Fibroblast of the conjunctiva (primary cell): ENCODE results near the gene FBXL16.
"Not testable (repeated sequence)": the region's sequence is repeated elsewhere in the genome, so short reads cannot be mapped to it uniquely, and the experiment has no call there.

Experiments
- DNase-seq: peaks from one replicate; pipeline ENCODE4 v3.0.0-alpha.2; 2010; ENCODE audit warnings: low read depth

FBXL16 gene, protein sequence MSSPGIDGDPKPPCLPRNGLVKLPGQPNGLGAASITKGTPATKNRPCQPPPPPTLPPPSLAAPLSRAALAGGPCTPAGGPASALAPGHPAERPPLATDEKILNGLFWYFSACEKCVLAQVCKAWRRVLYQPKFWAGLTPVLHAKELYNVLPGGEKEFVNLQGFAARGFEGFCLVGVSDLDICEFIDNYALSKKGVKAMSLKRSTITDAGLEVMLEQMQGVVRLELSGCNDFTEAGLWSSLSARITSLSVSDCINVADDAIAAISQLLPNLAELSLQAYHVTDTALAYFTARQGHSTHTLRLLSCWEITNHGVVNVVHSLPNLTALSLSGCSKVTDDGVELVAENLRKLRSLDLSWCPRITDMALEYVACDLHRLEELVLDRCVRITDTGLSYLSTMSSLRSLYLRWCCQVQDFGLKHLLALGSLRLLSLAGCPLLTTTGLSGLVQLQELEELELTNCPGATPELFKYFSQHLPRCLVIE

DNA sequence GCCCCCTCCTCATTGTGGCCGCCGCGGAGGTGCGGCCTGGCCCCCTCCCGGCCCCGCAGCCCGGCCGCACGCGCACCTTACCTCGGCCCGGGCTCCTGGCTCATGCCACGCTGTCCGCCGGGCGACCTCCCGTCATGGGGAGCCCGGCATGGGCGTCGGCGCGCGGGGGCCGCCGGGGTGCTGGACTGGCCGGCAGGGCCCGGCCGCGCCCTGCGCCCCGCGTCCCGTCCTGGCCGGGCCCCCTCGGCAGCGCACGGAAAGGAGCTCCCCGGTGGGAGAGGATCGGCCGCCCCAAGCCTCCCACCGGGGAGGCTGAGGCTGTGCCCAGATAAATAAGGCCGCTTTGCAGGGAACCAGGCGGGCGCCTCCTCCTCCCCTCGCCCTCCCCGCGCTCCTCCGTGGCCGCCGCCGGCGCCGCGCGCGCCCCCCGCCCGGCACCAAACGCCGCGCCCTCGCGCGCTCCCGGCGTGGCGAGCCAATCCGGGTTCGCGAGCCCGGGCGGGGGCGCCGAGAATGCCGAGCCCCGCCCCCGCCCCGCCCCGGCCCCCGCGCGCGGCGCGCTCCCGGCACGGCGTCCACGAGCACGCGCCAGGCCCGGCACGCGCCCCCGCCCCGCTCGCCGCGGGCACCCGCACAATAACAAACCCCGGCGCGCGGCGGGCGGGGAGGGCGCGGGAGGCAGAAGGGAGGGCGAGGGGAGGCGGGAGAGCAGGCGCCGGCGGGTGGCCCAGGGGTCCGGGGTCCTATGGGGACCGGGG, at the start of gene FBXL16:
TSS of gene FBXL16 (minus strand) at position 371 of the 758 bp plus-strand sequence. CDS start 8,396 bp downstream, outside the sequence.
- no peak for DNase-seq

DNA sequence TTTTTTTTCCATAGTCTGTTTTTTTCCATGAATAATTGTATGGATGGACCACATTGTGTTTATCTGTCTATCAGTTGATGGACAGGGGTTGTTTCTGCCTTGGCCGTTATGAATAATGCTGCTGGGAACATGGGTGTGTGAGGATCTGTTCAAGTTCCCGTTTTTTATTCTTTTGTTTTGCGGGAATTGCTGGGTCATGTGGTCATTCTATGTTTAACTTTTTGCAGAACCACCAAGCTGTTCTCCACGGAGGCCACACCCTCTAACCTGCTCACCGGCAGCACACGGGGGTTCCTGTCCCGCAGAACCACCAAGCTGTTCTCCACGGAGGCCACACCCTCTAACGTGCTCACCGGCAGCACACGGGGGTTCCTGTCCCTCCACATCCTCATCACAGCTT, 49.1 kb upstream of the FBXL16 start:
- no peak for DNase-seq

- not testable (repeated sequence) for DNase-seq
These were observed 48.6 kb upstream of the FBXL16 start for GRCh38 chr16:754121-754607.

DNA sequence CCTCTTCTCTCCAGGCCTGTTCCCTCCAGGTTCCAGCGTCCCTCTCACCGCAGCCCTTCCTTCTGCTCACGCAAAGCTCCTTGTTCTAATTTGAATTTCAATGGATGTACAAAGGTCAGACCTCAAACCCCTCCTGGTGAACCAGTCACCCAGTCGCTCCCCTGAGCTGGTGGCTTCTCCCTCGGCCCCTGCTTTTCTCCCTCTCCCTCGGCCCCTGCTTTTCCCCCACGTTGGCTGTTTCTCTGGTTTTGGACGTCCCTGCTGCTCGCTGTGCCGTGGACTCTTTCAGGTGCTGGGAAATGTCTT, 46.4 kb upstream of the FBXL16 start:
- DNase-seq: no peak

GRCh38 chr16:751152-752006, 45.8 kb upstream of the FBXL16 start:
- DNase-seq: no peak

DNA sequence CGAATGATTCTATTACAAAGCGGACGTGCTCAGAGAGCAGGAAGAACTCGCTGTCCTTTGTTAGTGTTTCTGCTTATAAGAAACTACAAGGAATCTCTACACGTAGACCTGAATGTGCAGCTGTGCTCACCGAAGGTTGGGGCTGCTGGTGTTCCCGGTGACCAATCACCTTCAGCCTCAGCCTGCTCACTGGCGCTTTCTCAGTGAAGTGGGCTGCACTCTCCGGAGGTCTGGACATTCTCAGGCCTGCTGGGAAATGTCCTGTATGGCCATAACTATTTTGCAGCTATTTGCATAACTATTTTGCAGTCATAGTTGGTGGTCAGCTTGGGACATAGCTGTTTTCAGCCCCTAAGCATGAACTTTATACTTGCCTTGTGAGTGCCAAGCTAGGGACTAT, 44.9 kb upstream of the FBXL16 start:
- no peak for DNase-seq

- DNase-seq: no peak
These were observed 43.4 kb upstream of the FBXL16 start for GRCh38 chr16:749010-749409.

GRCh38 chr16:747978-748746, 42.6 kb upstream of the FBXL16 start:
- no peak for DNase-seq

- DNase-seq: no peak
These were observed 41.0 kb upstream of the FBXL16 start for GRCh38 chr16:746637-747036.

DNA sequence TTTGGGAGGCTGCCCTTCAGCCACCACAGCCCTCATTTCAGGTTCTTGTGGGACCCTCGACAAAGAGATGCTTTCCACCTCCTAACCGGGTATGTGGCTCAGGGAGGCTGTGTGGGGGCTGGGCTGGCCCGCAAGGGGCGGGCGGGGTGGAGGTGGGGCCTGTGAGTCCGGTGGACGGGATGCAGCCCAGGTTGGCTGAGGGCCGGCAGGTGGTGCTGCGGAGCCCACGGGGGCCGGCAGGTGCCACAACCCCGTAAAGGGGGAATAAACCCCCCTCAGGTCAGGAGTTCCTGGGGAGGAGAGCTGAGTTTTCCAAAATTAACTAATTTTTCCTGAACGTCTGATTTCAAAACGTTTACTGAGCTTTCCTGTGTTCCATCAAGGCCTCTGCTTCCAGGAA, 40.1 kb upstream of the FBXL16 start:
- DNase-seq: no peak

- no peak for DNase-seq
These were observed 38.3 kb upstream of the FBXL16 start for GRCh38 chr16:743794-744500.

- DNase-seq: not testable (repeated sequence)
These were observed 37.3 kb upstream of the FBXL16 start for GRCh38 chr16:742894-743293.

GRCh38 chr16:741986-742629, 36.5 kb upstream of the FBXL16 start:
- DNase-seq: no peak

- DNase-seq: peak; percentile 72
These were observed 35.3 kb upstream of the FBXL16 start, which contains the start of gene CIAO3 for GRCh38 chr16:740764-741505. TSS of gene CIAO3 (minus strand) at chr16:740997. CDS start at chr16:740985, 12 bp downstream.

GRCh38 chr16:740459-740763, 34.8 kb upstream of the FBXL16 start:
- DNase-seq: no peak

GRCh38 chr16:739560-740458, 34.2 kb upstream of the FBXL16 start:
- no peak for DNase-seq

GRCh38 chr16:736936-737481, 31.4 kb upstream of the FBXL16 start:
- DNase-seq: no peak

GRCh38 chr16:735982-736453, 30.4 kb upstream of the FBXL16 start:
- no peak for DNase-seq
